ENCODE measurements around the gene MMP21.

DNA sequence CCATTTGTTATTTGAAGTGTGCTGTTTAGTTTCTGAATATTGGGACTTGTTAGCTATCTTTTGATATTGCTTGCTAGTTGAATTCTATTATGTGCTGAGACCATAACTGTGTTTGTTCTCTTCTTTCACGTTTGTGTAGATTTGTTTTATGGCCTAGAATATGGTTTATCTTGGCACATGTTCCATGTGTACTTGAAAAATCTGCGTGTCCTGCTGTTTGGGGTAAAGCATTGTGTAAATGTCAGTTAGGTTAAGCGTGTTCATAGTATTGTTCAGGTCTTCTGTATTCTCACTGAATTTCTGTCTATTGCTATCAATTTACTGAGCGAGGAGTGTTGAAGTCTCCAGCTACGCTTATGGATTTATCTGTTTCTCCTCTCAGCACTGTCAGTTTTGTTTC is 19.4 kb downstream of the MMP21 start:
- TF ChIP-seq, protein P1, sequence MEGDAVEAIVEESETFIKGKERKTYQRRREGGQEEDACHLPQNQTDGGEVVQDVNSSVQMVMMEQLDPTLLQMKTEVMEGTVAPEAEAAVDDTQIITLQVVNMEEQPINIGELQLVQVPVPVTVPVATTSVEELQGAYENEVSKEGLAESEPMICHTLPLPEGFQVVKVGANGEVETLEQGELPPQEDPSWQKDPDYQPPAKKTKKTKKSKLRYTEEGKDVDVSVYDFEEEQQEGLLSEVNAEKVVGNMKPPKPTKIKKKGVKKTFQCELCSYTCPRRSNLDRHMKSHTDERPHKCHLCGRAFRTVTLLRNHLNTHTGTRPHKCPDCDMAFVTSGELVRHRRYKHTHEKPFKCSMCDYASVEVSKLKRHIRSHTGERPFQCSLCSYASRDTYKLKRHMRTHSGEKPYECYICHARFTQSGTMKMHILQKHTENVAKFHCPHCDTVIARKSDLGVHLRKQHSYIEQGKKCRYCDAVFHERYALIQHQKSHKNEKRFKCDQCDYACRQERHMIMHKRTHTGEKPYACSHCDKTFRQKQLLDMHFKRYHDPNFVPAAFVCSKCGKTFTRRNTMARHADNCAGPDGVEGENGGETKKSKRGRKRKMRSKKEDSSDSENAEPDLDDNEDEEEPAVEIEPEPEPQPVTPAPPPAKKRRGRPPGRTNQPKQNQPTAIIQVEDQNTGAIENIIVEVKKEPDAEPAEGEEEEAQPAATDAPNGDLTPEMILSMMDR (conservative IDR thresholded peaks at IDR 0.05 in 1 of 2, IDR thresholded peaks at IDR 0.05 in 1 of 2; ENCODE audit: low read depth in 1 of 2, low read length in 2 of 2): no peak
- TF ChIP-seq EZH2 (IDR thresholded peaks at IDR 0.05; ENCODE audit: low read length, missing control alignments): no peak
